Measurements from ENCODE around the gene MKRN1.
"Not testable (repeated sequence)": the region's sequence is repeated elsewhere in the genome, so short reads cannot be mapped to it uniquely, and the experiment has no call there.

Gene MKRN1, protein sequence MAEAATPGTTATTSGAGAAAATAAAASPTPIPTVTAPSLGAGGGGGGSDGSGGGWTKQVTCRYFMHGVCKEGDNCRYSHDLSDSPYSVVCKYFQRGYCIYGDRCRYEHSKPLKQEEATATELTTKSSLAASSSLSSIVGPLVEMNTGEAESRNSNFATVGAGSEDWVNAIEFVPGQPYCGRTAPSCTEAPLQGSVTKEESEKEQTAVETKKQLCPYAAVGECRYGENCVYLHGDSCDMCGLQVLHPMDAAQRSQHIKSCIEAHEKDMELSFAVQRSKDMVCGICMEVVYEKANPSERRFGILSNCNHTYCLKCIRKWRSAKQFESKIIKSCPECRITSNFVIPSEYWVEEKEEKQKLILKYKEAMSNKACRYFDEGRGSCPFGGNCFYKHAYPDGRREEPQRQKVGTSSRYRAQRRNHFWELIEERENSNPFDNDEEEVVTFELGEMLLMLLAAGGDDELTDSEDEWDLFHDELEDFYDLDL

DNA sequence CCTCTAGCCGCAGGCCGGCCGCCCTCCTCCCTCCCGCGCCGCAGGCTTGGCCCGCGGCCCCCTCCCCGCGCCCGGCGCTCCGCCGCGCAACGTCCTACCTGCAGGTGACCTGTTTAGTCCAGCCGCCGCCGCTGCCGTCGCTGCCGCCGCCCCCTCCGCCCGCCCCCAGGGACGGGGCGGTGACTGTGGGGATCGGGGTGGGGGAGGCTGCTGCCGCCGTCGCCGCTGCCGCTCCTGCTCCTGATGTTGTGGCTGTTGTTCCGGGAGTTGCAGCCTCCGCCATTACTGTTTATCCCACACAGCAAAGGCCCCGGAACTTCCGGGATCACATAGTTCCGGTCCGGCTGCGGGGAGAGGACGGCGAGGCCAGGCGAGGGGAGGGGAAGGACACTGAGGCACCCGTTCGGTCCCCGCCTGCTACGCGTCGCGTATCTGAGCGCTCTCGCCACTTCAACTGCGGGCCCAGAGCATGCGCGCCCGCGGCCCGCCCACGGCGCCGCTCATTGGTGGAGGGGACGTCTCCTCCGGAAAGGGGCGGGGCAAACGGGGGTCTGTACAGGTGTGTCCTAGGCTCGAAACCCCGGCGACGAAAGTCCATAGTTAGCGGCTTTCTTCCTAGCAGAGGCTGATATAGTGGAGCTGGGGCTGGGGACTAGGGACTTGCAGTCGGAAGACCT, at the start of gene MKRN1:
TSS of gene MKRN1 (minus strand) at position 444 of the 677 bp plus-strand sequence. CDS start at position 283, 161 bp downstream.
- no peaks in the 10 kb centered on the region for H3K36me3 Mint-ChIP-seq (ENCODE audit: low read depth)
- H3K4me3 Mint-ChIP-seq = peak within 1 kb of the TSS; percentile 94
- DNase-seq (peak; percentile 94), ATAC-seq (peak; percentile 97)
- H3K27ac Mint-ChIP-seq = peak within 1 kb of the TSS; percentile 93
- H3K27me3 Mint-ChIP-seq = no peaks in the 10 kb centered on the region
- peaks cover 31% of the 10 kb centered on the region for H3K4me1 Mint-ChIP-seq
- H3K9me3 Mint-ChIP-seq = no peaks in the 10 kb centered on the region

DNA sequence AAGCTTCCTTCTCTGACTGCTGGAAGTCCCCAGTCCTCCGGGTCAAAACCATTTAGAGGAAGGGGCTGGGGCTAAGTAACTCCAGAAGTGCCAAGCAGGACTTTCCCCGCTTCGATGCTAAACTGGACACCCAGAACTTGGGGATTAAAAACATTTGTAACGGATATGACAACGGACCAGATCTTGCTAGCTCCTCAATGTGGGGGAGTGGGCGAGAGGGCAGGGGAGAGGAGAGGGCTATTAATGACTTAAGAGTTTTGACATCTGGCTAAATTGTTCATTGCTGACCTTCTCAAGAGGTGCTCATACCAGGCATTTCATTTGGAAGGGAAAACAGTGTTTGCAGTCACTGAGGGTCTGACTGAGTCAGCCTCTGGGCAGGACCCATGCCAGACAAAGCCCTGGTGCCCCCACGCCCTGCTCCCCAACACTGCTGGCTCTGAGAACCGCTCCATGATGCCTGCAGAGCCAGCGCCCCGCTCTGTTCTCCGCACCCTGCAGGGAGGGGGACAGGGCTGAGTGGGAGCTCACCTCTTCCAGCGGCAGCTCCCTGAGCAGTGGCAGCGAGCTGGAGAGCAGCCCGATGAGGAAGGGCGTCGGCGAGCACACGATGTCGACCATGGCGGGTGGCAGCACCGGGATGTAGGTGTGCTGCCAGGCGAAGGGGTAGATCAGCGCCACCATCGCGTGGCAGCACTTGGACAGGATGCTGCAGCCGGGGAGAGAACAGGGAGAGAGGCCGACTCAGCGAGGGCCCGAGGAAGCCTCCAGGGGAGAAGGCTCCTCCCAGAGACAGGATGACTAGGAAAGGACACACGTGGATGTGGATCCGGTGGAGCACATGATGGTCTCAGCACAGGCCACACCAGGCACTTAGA, 47.7 kb upstream of the MKRN1 start:
- ATAC-seq (no peak), DNase-seq (no peak)
- Mint-ChIP-seq H3K4me3 (no peak overlapping the region), H3K36me3 (ENCODE audit: low read depth) (no peaks in the 10 kb centered on the region), H3K9me3 (no peaks in the 10 kb centered on the region), H3K27ac (no peak overlapping the region), H3K27me3 (peaks cover 6% of the 10 kb centered on the region), H3K4me1 (peaks cover 3% of the 10 kb centered on the region)

DNA sequence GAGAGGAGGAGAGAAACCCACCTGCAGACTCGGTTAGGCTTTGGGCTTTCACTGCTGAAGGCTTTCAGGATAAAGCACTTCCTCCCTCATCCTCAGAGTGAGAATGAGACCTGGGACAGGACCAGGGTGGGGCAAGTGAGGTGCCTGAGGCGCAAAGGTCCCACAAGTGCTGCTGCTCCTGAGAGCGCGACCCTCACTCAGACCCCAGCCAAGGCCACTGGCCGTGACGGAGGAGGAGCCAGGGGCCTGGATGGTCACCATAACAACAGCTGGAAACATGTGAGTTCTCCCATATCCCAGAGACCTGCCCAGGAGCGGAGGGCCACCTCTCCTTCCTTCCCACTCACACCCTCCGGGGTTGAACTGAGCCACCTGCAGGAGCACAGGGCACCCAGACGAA, 46.9 kb upstream of the MKRN1 start:
- Mint-ChIP-seq H3K27ac (no peak overlapping the region), H3K4me3 (no peak overlapping the region)
- ATAC-seq = no peak

DNA sequence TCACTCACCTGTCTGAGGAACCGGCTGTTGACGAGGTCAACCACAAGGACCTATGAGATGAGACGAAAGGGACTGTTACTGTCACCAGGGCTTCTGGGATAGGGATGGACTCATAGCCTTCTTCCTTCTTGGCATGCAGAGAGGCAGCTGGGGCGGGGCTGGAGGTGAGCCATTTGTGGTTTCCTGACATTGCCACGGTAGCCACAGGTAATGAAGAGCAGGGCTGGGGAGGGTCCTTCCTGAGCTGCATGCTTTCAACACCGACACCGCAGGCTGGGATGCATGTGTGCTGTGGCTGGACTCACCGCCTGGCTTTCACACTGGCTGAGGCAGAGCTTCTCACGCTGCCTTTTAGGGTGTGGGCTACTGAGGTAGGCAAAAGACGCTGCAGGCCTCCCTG, 46.4 kb upstream of the MKRN1 start:
- Mint-ChIP-seq H3K4me3 (no peak overlapping the region), H3K36me3 (ENCODE audit: low read depth) (no peaks in the 10 kb centered on the region), H3K27me3 (peaks cover 6% of the 10 kb centered on the region), H3K27ac (no peak overlapping the region), H3K9me3 (no peaks in the 10 kb centered on the region), H3K4me1 (peaks cover 3% of the 10 kb centered on the region)
- DNase-seq (no peak), ATAC-seq (no peak)

More for the DNA sequence above, 46.9 kb upstream of the MKRN1 start:
- H3K36me3 Mint-ChIP-seq (ENCODE audit: low read depth) = no peaks in the 10 kb centered on the region
- peaks cover 6% of the 10 kb centered on the region for H3K27me3 Mint-ChIP-seq
- H3K4me1 Mint-ChIP-seq = peaks cover 3% of the 10 kb centered on the region
- DNase-seq = no peak
- no peaks in the 10 kb centered on the region for H3K9me3 Mint-ChIP-seq

DNA sequence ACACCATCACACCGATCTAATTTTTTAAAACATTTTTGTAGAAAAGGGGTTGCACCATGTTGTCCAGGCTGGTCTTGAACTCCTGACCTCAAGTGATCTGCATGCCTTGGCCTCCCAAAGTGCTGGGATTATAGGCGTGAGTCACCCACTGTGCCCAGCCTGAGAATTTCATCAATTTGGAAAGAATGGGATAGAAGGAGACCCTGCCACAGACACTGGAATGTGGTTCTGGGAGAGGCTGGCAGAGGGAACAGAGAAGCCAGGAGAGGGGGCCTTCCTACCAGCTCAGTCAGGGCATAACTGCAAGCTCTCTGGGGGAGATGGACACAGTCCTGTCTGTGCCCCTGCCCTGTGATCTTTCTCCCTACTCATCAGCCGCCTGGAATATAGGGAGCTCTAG, 42.1 kb upstream of the MKRN1 start:
- ATAC-seq (no peak), DNase-seq (no peak)
- H3K4me3 Mint-ChIP-seq = no peak overlapping the region
- no peaks in the 10 kb centered on the region for H3K9me3 Mint-ChIP-seq
- no peak overlapping the region for H3K27ac Mint-ChIP-seq
- H3K4me1 Mint-ChIP-seq = peaks cover 3% of the 10 kb centered on the region
- no peaks in the 10 kb centered on the region for H3K36me3 Mint-ChIP-seq (ENCODE audit: low read depth)
- peaks cover 9% of the 10 kb centered on the region for H3K27me3 Mint-ChIP-seq

- peaks cover 9% of the 10 kb centered on the region for H3K27me3 Mint-ChIP-seq
- no peak overlapping the region for H3K4me3 Mint-ChIP-seq
- no peak overlapping the region for H3K27ac Mint-ChIP-seq
- ATAC-seq (no peak), DNase-seq (no peak)
- H3K4me1 Mint-ChIP-seq = no peaks in the 10 kb centered on the region
- H3K9me3 Mint-ChIP-seq = no peaks in the 10 kb centered on the region
- H3K36me3 Mint-ChIP-seq (ENCODE audit: low read depth) = no peaks in the 10 kb centered on the region
These were observed 39.7 kb upstream of the MKRN1 start for GRCh38 chr7:140519007-140519399.

- Mint-ChIP-seq H3K4me1 (no peaks in the 10 kb centered on the region), H3K27ac (no peak overlapping the region), H3K27me3 (peaks cover 9% of the 10 kb centered on the region), H3K4me3 (no peak overlapping the region), H3K36me3 (ENCODE audit: low read depth) (no peaks in the 10 kb centered on the region), H3K9me3 (no peaks in the 10 kb centered on the region)
- DNase-seq (no peak), ATAC-seq (no peak)
These were observed 39.2 kb upstream of the MKRN1 start for GRCh38 chr7:140518370-140519006.

DNA sequence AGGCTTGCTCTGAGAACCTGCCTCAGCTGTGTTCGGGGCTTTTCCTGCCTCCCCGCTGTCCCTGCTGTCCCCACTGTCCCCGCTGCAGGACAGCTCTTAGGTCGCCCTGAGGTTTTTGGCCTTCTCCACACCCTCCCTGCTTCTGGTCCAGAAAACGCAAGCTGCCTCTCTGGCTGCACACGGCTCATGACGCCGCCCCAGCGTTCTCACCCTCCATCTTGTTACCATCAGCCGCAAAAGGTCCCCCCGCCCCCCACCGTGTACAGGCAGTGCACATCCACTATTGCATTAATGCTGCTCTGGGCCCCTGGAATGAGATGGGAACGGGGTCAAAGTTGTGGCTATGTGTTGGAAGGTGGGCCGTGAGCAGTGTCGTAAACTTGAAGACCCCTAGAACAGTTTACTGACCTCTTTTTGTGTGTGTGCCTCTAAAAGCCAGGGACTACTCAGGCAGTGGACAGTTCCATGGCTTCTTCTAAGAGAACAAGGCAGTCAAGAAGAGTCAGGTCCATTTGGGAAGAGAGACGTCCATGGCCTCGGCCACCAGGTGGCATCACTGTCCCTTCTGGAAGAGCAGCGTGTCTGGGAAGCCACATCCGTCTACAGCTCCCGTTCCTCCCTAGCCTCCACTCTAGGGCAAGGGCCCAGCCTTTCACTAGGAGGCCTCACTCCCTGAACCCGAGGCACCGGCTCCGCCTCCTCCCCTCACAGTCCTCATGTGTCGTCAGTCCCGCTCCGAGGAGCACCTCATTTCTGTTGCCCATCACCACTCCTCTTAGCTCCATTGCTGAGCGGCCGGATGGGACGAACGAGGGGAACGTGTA, 38.5 kb upstream of the MKRN1 start:
- Mint-ChIP-seq H3K4me1 (no peaks in the 10 kb centered on the region), H3K27ac (no peak overlapping the region)
- ATAC-seq = peak; percentile 84

DNA sequence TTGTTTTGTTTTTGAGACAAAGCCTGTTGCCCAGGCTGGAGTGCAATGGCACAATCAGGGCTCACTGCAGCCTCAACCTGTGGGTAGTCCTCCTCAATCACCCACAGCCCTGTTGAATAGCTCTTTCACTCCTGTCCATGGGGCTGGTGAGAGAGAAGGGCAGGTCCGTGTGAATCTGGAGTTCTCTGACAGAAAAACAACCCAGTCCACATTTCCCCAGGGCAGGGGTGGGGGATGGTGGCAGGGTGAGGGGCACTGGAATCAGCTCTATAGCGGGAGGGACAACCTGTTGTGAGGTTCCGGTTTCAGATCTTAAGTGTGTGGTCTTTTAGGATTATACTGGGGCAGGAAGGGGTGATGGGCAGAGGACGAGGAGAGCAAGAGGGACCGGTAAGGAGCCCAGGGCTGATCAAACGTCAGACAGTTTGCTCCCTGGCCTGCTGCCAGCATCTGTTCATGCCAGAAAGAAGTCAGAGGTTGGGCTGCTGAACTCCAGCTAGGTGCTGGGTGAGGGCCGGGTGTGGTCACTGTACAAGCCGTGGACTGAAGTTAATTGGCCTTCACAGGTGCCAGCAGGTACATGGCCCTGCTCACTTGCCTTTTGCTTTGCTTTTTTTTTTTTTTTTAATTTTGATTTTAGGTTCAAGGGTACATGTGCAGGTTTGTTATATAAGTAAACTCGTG, 33.2 kb upstream of the MKRN1 start:
- peaks cover under 1% of the 10 kb centered on the region for H3K27me3 Mint-ChIP-seq
- DNase-seq (no peak), ATAC-seq (no peak)
- no peak overlapping the region for H3K27ac Mint-ChIP-seq
- no peaks in the 10 kb centered on the region for H3K36me3 Mint-ChIP-seq (ENCODE audit: low read depth)
- no peak overlapping the region for H3K4me3 Mint-ChIP-seq
- H3K9me3 Mint-ChIP-seq = no peaks in the 10 kb centered on the region
- no peaks in the 10 kb centered on the region for H3K4me1 Mint-ChIP-seq

More for the DNA sequence above, 38.5 kb upstream of the MKRN1 start:
- Mint-ChIP-seq H3K27me3 (peaks cover 9% of the 10 kb centered on the region), H3K4me3 (no peak overlapping the region), H3K36me3 (ENCODE audit: low read depth) (no peaks in the 10 kb centered on the region), H3K9me3 (no peaks in the 10 kb centered on the region)
- peak; percentile 75 for DNase-seq

DNA sequence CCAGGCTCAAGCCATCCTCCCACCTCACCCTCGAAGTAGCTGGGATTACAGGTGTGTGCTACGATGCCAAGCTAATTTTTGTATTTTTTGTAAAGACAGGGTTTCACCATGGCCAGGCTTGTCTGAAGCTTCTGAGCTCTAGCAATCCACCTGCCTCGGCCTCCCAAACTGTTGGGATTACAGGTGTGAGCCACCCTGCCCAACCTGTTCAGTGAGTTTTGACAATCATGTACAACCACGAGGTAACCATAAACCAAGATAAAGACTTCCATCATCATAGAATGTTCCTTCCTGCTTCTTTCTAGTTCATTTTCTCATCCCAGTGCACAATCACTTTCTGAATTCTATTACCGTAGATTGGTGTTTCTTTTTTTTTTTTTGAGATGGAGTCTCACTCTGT, 30.5 kb upstream of the MKRN1 start:
- Mint-ChIP-seq H3K36me3 (ENCODE audit: low read depth) (no peaks in the 10 kb centered on the region), H3K4me1 (no peaks in the 10 kb centered on the region), H3K27ac (no peak overlapping the region), H3K9me3 (no peaks in the 10 kb centered on the region), H3K27me3 (no peaks in the 10 kb centered on the region), H3K4me3 (no peak overlapping the region)
- no peak for DNase-seq
- ATAC-seq = no peak

DNA sequence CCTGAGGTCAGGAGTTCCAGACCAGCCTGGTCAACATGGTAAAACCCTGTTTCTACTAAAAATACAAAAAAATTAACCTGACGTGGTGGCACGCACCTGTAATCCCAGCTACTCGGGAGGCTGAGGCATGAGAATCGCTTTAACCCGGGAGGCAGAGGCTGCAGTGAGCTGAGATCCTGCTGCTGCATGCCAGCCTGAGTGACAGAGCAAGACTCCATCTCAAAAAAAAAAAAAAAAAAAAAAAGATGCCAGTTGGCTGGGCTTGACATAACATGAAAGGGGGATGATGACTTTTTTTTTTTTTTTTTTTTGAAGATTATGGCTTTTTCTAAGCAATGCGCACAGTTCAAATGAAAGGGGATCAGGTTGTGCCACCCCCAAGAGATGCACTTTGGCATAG, 28.3 kb upstream of the MKRN1 start:
- not testable (repeated sequence) for H3K9me3 Mint-ChIP-seq; ATAC-seq; DNase-seq; H3K27ac Mint-ChIP-seq; H3K36me3 Mint-ChIP-seq (ENCODE audit: low read depth); H3K4me1 Mint-ChIP-seq; H3K27me3 Mint-ChIP-seq; H3K4me3 Mint-ChIP-seq

DNA sequence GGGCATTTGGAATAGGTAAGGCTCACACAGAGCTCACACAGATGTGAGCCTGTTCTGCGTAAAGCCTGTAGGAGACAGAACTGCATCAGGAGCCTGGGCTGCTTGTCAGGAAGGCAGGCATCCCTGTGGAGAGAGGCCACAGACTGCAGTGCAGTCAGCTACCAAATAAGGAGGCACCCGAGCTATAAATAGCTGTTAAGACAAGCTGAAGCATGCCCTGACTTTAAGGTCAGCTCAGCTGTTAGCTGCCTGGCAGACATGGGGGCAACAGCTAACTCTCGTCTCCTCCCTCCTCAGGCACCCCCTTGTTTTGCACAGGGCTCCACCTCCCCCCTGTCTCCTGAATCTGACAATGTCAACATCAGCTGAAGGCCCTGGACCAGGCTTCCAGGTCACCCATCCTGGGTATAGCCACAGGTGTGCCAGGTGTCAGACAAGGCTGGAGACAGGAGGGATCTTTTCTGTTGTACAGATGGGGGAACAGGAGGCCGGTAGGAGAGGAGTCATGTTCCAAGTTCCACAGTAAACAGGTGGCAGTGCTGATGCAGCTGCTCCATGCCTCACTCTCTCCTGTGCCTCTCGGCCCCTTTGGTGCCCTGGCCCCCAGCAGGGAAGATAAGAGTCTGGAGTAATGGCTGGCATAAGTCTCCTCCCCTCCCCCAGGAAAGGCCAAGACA, 27.6 kb upstream of the MKRN1 start:
- Mint-ChIP-seq H3K27me3 (no peaks in the 10 kb centered on the region), H3K9me3 (no peaks in the 10 kb centered on the region), H3K4me3 (no peak overlapping the region), H3K27ac (no peak overlapping the region), H3K36me3 (ENCODE audit: low read depth) (no peaks in the 10 kb centered on the region), H3K4me1 (no peaks in the 10 kb centered on the region)
- ATAC-seq (no peak), DNase-seq (no peak)

GRCh38 chr7:140501966-140502365, 22.7 kb upstream of the MKRN1 start:
- Mint-ChIP-seq H3K36me3 (ENCODE audit: low read depth) (no peaks in the 10 kb centered on the region), H3K9me3 (no peaks in the 10 kb centered on the region), H3K27ac (no peak overlapping the region), H3K4me1 (no peaks in the 10 kb centered on the region), H3K27me3 (no peaks in the 10 kb centered on the region), H3K4me3 (no peak overlapping the region)
- ATAC-seq (no peak), DNase-seq (no peak)

All from activated naive CD8-positive, alpha-beta T cell treated with anti-CD3 and anti-CD28 coated beads, Interleukin-2, amount 50 U/mL, for 24 hours (primary cell).